Tibial nerve (tissue), 4 donors: ENCODE results near the gene MRPL53. TPM values are rescaled to one million over a fixed set of nuclear protein-coding genes. Genes with fewer than 3 reads are reported as not detected.

ENCODE experiments used
- DNase-seq, 2 donors: peaks; one replicate each; pipeline ENCODE4 v3.0.0-alpha.2; 2019; ENCODE audit warnings: low spot score in 2 of 2
- H3K27ac ChIP-seq, 4 donors: fragments of 200-600 bp; sonication (generic) in 3 of 4; one replicate each; pipeline ENCODE4 v1.5.1; 2017 to 2019; ENCODE audit warnings: mild to moderate bottlenecking in 1 of 4
- H3K27me3 ChIP-seq, 2 donors: fragments of 200-600 bp; sonication (generic) in 1 of 2; one replicate each; pipeline versions ENCODE4 v1.5.1 to v1.6.0; 2017 to 2019
- H3K36me3 ChIP-seq, 3 donors: fragments of 200-600 bp; sonication (generic); one replicate each; pipeline ENCODE4 v1.5.1; 2018 to 2019
- H3K4me1 ChIP-seq, 4 donors: fragments of 200-600 bp; sonication (generic) in 3 of 4; one replicate each; pipeline ENCODE4 v1.5.1; 2017 to 2019
- H3K4me3 ChIP-seq, 4 donors: fragments of 200-600 bp; sonication (generic) in 3 of 4; one replicate each; pipeline ENCODE4 v1.5.1; 2017 to 2019; ENCODE audit warnings: mild to moderate bottlenecking in 1 of 4, moderate library complexity in 1 of 4
- H3K9me3 ChIP-seq, 4 donors: fragments of 200-600 bp; sonication (generic) in 3 of 4; one replicate each; pipeline ENCODE4 v1.5.1; 2017 to 2019
- EP300 ChIP-seq, 2 donors: sonication (generic); formaldehyde crosslinking; IDR thresholded peaks; one replicate each; pipeline ENCODE4 v1.6.1; 2017; ENCODE audit warnings: antibody characterized with exemption in 2 of 2, mild to moderate bottlenecking in 1 of 2
- POLR2A ChIP-seq, 2 donors: fragments of 450-650 bp; IDR thresholded peaks; one replicate each; pipeline ENCODE4 v1.6.1; 2017; ENCODE audit warnings: antibody characterized with exemption in 2 of 2, mild to moderate bottlenecking in 2 of 2, moderate library complexity in 2 of 2
- WGBS, 2 donors: methylation state at CpG; one replicate each; pipeline ENCODE4 v1.1.5; 2018; 5-methylcytosine and 5-hydroxymethylcytosine counted together
- total RNA-seq, 4 donors: library from RNA; depleted of rRNA; stranded (reverse); fragments of >200 nt; gene quantifications; one replicate each; pipeline ENCODE4 v1.1.0, GENCODE V29; 2016
- TF ChIP-seq, protein P1 (sequence below), 5 experiments: fragments of 200-600 bp in 3 of 5; fragments of 450-650 bp in 2 of 5; sonication (generic) in 3 of 5; IDR thresholded peaks; one replicate each; pipeline ENCODE4 v1.5.1; 2016 to 2019; ENCODE audit warnings: antibody characterized with exemption in 5 of 5, mild to moderate bottlenecking in 3 of 5, moderate library complexity in 2 of 5

Gene MRPL53
- total RNA-seq, 4 donors from 2014 or later = 15.9 to 86.1 (median 34.4) TPM

DNA sequence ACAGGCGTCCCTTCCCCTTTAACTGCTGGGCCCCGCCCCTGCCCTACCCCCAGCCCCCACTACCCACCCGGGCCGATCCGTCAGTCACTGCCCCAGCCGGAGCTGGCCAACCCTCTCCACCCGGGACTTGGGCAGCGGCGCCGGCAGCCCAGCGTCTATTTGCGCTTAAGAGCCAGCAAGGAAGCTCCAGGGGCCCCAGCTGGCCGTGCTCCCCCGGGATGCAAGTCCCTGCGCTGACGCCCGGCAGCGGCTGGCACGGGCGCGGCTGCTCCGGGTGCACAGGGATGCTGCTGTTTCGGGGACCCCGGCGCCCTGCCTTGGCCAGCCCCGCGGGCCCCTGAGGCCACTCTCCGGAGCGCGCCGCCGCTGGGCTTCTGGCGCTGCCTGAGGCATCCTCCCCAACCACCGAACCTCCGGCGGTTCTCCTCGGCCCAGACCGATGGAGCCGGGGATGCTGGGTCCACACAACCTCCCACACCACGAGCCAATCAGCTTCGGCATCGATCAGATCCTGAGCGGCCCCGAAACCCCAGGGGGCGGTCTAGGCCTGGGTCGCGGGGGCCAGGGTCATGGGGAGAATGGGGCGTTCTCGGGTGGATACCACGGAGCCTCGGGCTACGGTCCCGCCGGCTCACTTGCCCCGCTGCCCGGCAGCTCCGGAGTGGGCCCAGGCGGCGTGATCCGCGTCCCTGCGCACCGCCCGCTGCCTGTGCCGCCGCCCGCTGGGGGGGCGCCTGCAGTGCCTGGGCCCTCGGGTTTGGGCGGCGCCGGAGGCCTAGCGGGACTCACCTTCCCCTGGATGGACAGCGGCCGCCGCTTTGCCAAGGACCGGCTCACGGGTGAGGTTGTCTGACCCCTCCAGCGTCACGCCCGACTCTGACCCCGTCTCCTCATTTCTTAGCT is 42.1 kb upstream of the MRPL53 start, which contains the start of gene TLX2:
Gene TLX2, plus strand, starts transcription at position 83 of the 903 bp plus-strand sequence. Its CDS starts 357 bp downstream, at position 440.
- no peak for DNase-seq
- Histone ChIP-seq H3K4me3 (peak within 1 kb of the TSS in 1 of 4 donors; percentile 1), H3K27ac (no peak within 1 kb of the TSS), H3K36me3 (no peaks in the 10 kb centered on the region), H3K27me3 (peaks cover 0 to 91% of the 10 kb centered on the region in 2 donors), H3K4me1 (peaks cover 0 to 30% (median 22%) of the 10 kb centered on the region in 4 donors), H3K9me3 (no peaks in the 10 kb centered on the region)
- 5% methylated on average over 37 to 38 of the region's 82 CpGs for WGBS, 2 donors
- TF ChIP-seq EP300 (IDR thresholded peaks at IDR 0.05) (no peak), POLR2A (IDR thresholded peaks at IDR 0.05) (no peak)
- TF ChIP-seq, protein P1, sequence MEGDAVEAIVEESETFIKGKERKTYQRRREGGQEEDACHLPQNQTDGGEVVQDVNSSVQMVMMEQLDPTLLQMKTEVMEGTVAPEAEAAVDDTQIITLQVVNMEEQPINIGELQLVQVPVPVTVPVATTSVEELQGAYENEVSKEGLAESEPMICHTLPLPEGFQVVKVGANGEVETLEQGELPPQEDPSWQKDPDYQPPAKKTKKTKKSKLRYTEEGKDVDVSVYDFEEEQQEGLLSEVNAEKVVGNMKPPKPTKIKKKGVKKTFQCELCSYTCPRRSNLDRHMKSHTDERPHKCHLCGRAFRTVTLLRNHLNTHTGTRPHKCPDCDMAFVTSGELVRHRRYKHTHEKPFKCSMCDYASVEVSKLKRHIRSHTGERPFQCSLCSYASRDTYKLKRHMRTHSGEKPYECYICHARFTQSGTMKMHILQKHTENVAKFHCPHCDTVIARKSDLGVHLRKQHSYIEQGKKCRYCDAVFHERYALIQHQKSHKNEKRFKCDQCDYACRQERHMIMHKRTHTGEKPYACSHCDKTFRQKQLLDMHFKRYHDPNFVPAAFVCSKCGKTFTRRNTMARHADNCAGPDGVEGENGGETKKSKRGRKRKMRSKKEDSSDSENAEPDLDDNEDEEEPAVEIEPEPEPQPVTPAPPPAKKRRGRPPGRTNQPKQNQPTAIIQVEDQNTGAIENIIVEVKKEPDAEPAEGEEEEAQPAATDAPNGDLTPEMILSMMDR (IDR thresholded peaks at IDR 0.05) = no peak

DNA sequence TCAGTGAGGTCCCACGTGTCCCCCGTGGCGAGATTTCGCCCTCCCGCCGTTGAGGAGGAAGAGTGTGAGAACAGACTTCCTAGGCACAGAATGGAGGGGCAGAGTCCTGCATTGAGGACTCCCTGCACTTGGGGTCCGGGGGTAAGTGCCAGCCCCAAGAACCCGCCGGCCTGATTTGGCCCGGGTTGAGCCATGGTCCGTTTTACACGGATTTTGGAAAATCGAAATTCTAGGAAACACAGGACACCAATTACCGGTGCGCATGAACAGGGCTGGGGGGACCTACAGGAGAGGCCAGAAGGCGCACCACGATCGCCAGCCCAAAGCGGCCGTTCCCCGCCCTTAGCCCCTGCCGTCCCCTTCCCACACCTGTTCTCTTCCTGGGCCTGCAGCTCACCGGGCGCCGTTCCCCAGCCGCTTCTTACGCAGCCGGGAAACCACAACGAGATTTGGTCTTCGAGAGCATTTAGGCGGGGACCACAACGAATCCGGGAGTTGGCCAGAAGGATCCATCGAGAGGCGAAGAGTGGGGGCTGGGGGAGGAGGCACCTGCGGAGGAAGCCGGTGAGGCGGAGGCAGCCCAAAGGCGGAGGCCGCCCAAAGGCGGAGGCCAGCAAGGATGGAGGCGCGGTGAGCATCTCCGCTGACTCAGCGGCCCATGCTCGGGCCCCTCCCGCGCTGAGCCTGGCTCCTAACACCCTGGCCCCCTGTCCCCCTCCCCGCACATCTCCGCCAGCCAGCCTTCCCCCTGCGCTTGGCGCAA is 41.3 kb upstream of the MRPL53 start:
- H3K9me3 ChIP-seq = no peaks in the 10 kb centered on the region
- 6 to 8% methylated on average over 37 to 39 of the region's 52 CpGs for WGBS, 2 donors
- TF ChIP-seq POLR2A (IDR thresholded peaks at IDR 0.05) (no peak), EP300 (IDR thresholded peaks at IDR 0.05) (peak in 1 of 2 donors; percentile 85)
- TF ChIP-seq, protein P1 (IDR thresholded peaks at IDR 0.05) = no peak
- H3K4me3 ChIP-seq = no peak overlapping the region
- H3K4me1 ChIP-seq = peaks cover 0 to 30% (median 22%) of the 10 kb centered on the region in 4 donors
- no peak overlapping the region for H3K27ac ChIP-seq
- DNase-seq = no peak
- H3K27me3 ChIP-seq = peaks cover 0 to 85% of the 10 kb centered on the region in 2 donors
- H3K36me3 ChIP-seq = no peaks in the 10 kb centered on the region

DNA sequence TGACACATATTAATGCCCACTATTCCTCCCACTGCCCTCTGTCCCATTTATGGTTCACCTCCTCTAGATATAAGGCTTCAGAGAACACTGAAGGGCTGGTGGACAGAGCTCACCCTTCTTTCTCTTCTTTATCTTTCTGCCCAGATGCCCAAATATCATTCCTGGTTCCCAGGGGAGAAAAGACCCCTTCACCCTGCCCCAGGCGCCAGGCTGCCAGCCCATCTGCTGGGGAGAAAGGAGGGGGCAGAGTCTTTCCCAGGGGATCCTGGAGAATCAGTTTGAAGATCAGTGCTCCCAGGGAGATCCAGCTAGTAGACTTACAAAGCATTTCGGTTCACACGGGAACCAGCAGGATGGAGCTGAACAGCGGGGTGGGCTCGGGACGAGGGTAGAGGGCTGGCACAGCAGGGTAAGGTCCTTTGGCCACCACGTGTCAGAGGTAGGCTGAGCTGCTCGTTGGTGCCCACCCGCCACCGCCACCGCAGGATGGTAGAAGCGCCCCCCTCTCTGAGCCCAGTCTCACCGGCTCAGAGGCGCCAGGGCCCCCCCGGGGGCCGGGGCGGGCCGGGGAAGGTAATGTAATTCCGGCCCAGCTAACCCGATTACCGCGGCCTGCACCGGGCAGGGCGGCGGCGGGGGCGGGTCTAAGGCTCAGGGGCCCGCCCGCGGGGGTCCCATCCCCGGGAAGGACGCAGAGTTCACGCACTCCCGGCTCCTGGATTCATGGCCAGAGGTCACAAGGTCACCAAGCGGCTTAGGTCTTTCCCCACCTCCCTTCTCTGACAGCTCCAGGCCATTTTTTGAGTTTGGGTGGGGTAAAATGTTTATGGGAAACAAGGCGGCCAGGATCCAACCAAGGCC is 40.5 kb upstream of the MRPL53 start:
- no peak for DNase-seq
- TF ChIP-seq, protein P1 (IDR thresholded peaks at IDR 0.05) = no peak
- no peak for TF ChIP-seq POLR2A (IDR thresholded peaks at IDR 0.05)
- no peak for TF ChIP-seq EP300 (IDR thresholded peaks at IDR 0.05)
- Histone ChIP-seq H3K36me3 (no peaks in the 10 kb centered on the region), H3K27me3 (peaks cover 0 to 77% of the 10 kb centered on the region in 2 donors), H3K4me1 (peaks cover 0 to 35% (median 24%) of the 10 kb centered on the region in 4 donors), H3K27ac (no peak overlapping the region), H3K9me3 (no peaks in the 10 kb centered on the region), H3K4me3 (no peak overlapping the region)
- WGBS, 2 donors = 6 to 8% methylated on average over 16 to 35 of the region's 36 CpGs

DNA sequence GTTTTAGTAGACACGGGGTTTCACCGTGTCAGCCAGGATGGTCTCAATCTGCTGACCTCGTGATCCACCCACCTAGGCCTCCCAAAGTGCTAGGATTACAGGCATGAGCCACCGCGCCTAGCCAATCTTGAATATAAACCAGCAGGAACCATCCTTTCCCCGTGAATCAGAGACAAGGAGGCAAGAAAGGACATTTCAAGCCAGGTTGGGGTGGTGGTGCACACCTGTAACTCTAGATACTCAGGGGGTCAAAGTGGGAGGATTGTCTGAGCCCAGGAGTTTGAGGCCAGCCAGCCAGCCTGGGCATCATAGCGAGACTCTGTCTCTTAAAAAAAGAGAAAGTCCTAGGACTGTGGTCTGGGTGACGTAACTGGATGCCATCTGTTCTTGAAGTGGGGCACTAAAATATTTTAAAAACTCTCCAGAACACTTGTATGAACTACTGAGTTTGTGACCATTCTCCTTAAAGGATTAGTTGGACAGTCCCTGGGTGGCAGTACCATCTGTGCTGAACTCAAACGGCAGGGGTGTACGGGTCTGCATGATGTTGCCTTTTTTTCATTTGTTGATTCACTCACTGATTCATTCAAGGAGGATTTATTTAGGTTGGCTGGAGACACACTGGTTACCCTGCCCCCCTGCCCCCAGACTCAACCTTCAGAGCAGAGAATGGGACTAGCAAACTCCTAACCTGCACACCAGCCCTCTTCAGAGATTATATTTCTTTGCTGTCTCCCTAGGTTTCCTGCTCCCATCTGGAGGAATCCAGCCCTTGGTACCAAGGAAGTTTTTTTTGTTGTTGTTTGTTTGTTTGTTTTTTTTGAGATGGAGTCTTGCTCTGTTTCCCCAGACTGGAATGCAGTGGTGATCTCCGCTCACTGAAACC is 38.9 kb upstream of the MRPL53 start:
- Histone ChIP-seq H3K27ac (no peak overlapping the region), H3K36me3 (peaks cover 0 to 2% (median 0%) of the 10 kb centered on the region in 3 donors), H3K27me3 (peaks cover 0 to 60% of the 10 kb centered on the region in 2 donors), H3K4me3 (no peak overlapping the region), H3K9me3 (no peaks in the 10 kb centered on the region), H3K4me1 (peaks cover 0 to 39% (median 30%) of the 10 kb centered on the region in 4 donors)
- TF ChIP-seq, protein P1 (IDR thresholded peaks at IDR 0.05) = no peak
- no peak for TF ChIP-seq POLR2A (IDR thresholded peaks at IDR 0.05)
- TF ChIP-seq EP300 (IDR thresholded peaks at IDR 0.05) = no peak
- WGBS, 2 donors = 37 to 43% methylated on average over 11 of the region's 11 CpGs
- DNase-seq = no peak
